HepG2 (cell line): ENCODE data around the gene EPG5. TPM values are rescaled to one million over a fixed set of nuclear protein-coding genes. Genes with fewer than 3 reads are reported as not detected.

Experiments used
- ATAC-seq: fragments of 200-7000 bp; cut with Tn5 transposase; 3 replicates; pipeline ENCODE4 v1.9.1; 2020; ENCODE audit warnings: mild to moderate bottlenecking, moderate library complexity
- BruUV-seq: library from RNA; stranded (reverse); fragments of 400-500 nt; replicated peaks from 2 replicates; lab custom pipeline; 2021; lab: Mats Ljungman, UMichigan
- CTCF ChIA-PET: fragments of 300-600 bp; formaldehyde crosslinking; extraction: SDS; loops from one replicate; lab custom pipeline; 2021; ENCODE audit warnings: low total read pairs, inconsistent platforms, low intra/inter-chr PET ratio; lab: Yijun Ruan, JAX
- POLR2A ChIA-PET: fragments of 350-600 bp; sonication (Branson Sonifier 250); formaldehyde crosslinking; loops from one replicate; lab custom pipeline; 2020; ENCODE audit warnings: antibody characterized with exemption, inconsistent platforms; lab: Yijun Ruan, JAX
- DNase-seq: peaks from one replicate; pipeline ENCODE4 v3.0.0-alpha.2; 2015; ENCODE audit warnings: low spot score
- FAIRE-seq: peaks from 3 replicates; lab custom pipeline; 2011; peaks lifted over from hg19 to GRCh38; lab: Jason Lieb, UNC
- H2AFZ ChIP-seq: one replicate; pipeline ENCODE4 v1.6.1; 2011; ENCODE audit warnings: low read length, inconsistent platforms
- H3K27ac ChIP-seq: fragments of 300-600 bp; 3 replicates; pipeline ENCODE4 v1.8.0; 2011; ENCODE audit warnings: mixed run types, mild to moderate bottlenecking, mixed read lengths, low read length, inconsistent platforms; ENCODE audit not compliant: insufficient read depth; ENCODE audit errors: extremely low read length
- H3K27me3 ChIP-seq, 2 experiments: fragments of 200-600 bp in 1 of 2; 2 replicates in 1 of 2; 3 replicates in 1 of 2; pipeline versions ENCODE4 v1.6.0 to v1.8.0; 2011; ENCODE audit warnings: low read length in 2 of 2, mild to moderate bottlenecking in 2 of 2, moderate library complexity in 2 of 2, inconsistent platforms in 1 of 2; ENCODE audit not compliant: insufficient read depth in 2 of 2, control insufficient read depth in 1 of 2
- H3K36me3 ChIP-seq, 2 experiments: fragments of 200-600 bp in 1 of 2; replicated peaks in 1 of 2; 2 replicates in 1 of 2; 3 replicates in 1 of 2; pipeline versions ENCODE4 v1.5.1 to v1.8.0; 2011; ENCODE audit warnings: low read length in 2 of 2, inconsistent platforms in 1 of 2; ENCODE audit not compliant: insufficient read depth in 2 of 2, control insufficient read depth in 1 of 2
- H3K4me1 ChIP-seq: 2 replicates; pipeline ENCODE4 v1.5.1; 2012; ENCODE audit warnings: low read length, inconsistent platforms; ENCODE audit not compliant: insufficient read depth
- H3K4me2 ChIP-seq: 2 replicates; pipeline ENCODE4 v1.6.0; 2011; ENCODE audit warnings: low read depth, low read length, inconsistent platforms
- H3K4me3 ChIP-seq, 3 experiments: fragments of 200-600 bp in 1 of 3; sonication (generic), shearing (Covaris generic) in 1 of 3; replicated peaks in 1 of 3; 2 replicates each; pipeline ENCODE4 v1.5.1; 2011 to 2016; ENCODE audit warnings: low read length in 3 of 3, inconsistent platforms in 2 of 3, low read depth in 2 of 3, mild to moderate bottlenecking in 2 of 3, control low read depth in 1 of 3, mixed read lengths in 1 of 3; ENCODE audit not compliant: insufficient read depth in 1 of 3
- H3K79me2 ChIP-seq: one replicate; pipeline ENCODE4 v1.6.1; 2011; ENCODE audit warnings: low read length, inconsistent platforms; ENCODE audit not compliant: insufficient read depth
- H3K9ac ChIP-seq: 2 replicates; pipeline ENCODE4 v1.6.0; 2011; ENCODE audit warnings: mild to moderate bottlenecking, low read depth, low read length, inconsistent platforms; ENCODE audit not compliant: insufficient read depth
- H3K9me3 ChIP-seq: 2 replicates; pipeline ENCODE4 v1.5.1; 2012; ENCODE audit warnings: mild to moderate bottlenecking, low read length
- H4K20me1 ChIP-seq: 2 replicates; pipeline ENCODE4 v1.6.0; 2011; ENCODE audit warnings: inconsistent platforms, mild to moderate bottlenecking, low read length, moderate library complexity; ENCODE audit not compliant: insufficient read depth
- ELF1 ChIP-seq: sonication (generic); formaldehyde crosslinking; IDR thresholded peaks from 2 replicates; pipeline ENCODE4 v1.4.0; 2020; ENCODE audit warnings: missing genetic modification reagents
- ELF4 ChIP-seq: sonication (generic); formaldehyde crosslinking; IDR thresholded peaks from 2 replicates; pipeline ENCODE4 v1.5.0; 2020; ENCODE audit warnings: missing genetic modification reagents, mild to moderate bottlenecking, moderate library complexity, borderline replicate concordance
- IRF2 ChIP-seq: IDR thresholded peaks from 2 replicates; pipeline ENCODE4 v1.6.1; 2018; ENCODE audit warnings: missing genetic modification reagents, missing compliant biosample characterization
- IRX3 ChIP-seq: sonication (generic); formaldehyde crosslinking; IDR thresholded peaks from 2 replicates; pipeline ENCODE4 v1.8.1; 2023; ENCODE audit warnings: mild to moderate bottlenecking, low read depth, missing genetic modification reagents, borderline replicate concordance
- JARID2 ChIP-seq: sonication (generic); formaldehyde crosslinking; IDR thresholded peaks from 2 replicates; pipeline ENCODE4 v1.8.1; 2023; ENCODE audit warnings: missing genetic modification reagents, inconsistent platforms; ENCODE audit not compliant: insufficient replicate concordance
- KDM1A ChIP-seq: IDR thresholded peaks from 2 replicates; pipeline ENCODE4 v1.6.1; 2016; ENCODE audit warnings: missing compliant biosample characterization
- MZF1 ChIP-seq: sonication (generic); formaldehyde crosslinking; IDR thresholded peaks from 2 replicates; pipeline ENCODE4 v1.8.1; 2023; ENCODE audit warnings: mild to moderate bottlenecking, missing genetic modification reagents, borderline replicate concordance
- NCOA1 ChIP-seq: sonication (generic); formaldehyde crosslinking; IDR thresholded peaks from 2 replicates; pipeline ENCODE4 v1.9.0; 2021; ENCODE audit warnings: missing genetic modification reagents
- NFATC3 ChIP-seq: sonication (generic); formaldehyde crosslinking; IDR thresholded peaks from 2 replicates; pipeline ENCODE4 v1.5.1; 2020; ENCODE audit warnings: mild to moderate bottlenecking, missing genetic modification reagents
- PCBP1 ChIP-seq: fragments of 200-400 bp; formaldehyde crosslinking; IDR thresholded peaks from 2 replicates; pipeline ENCODE4 v1.6.1; 2017; ENCODE audit warnings: mild to moderate bottlenecking, low read depth, low read length, borderline replicate concordance
- THAP7 ChIP-seq: sonication (generic); formaldehyde crosslinking; IDR thresholded peaks from 2 replicates; pipeline ENCODE4 v1.8.1; 2023; ENCODE audit warnings: mild to moderate bottlenecking, missing genetic modification reagents
- ZNF10 ChIP-seq: sonication (generic); formaldehyde crosslinking; IDR thresholded peaks from 2 replicates; pipeline ENCODE4 v1.4.0; 2020; ENCODE audit warnings: mild to moderate bottlenecking, low read depth, missing genetic modification reagents, borderline replicate concordance
- ZNF670 ChIP-seq: sonication (generic); formaldehyde crosslinking; IDR thresholded peaks from 2 replicates; pipeline ENCODE4 v1.8.0; 2022; ENCODE audit warnings: mild to moderate bottlenecking, missing genetic modification reagents, borderline replicate concordance
- WGBS: methylation state at CpG from one replicate; pipeline ENCODE4 v1.1.6; 2017; ENCODE audit warnings: low lambda C conversion rate; 5-methylcytosine and 5-hydroxymethylcytosine counted together
- in situ Hi-C: cut with HindIII; loops from 2 replicates; pipeline ENCODE4 v1.10.0; 2017; ENCODE audit warnings: low pct_unique_long_range_greater_than_20kb; ENCODE audit not compliant: extremely low pct_ligation_motif_present
- intact Hi-C: fragments of 100-400 bp; cut with micrococcal nuclease; formaldehyde crosslinking; loops from one replicate; pipeline ENCODE4 v1.10.0; 2022; ENCODE audit not compliant: unreplicated experiment
- polyA plus RNA-seq, 8 experiments: library from polyadenylated mRNA; depleted of rRNA in 3 of 8; stranded (reverse) in 7 of 8; unstranded in 1 of 8; fragments of >200 nt; fragmentation: Illumina TruSeq in 4 of 8; extraction: Trizol in 4 of 8; gene quantifications; 2 replicates each; pipeline versions ENCODE4 v1.2.1 to v1.2.3, GENCODE V29; 2011 to 2016; ENCODE audit warnings: low read depth in 4 of 8, missing spikeins in 1 of 8, mixed read lengths in 1 of 8; ENCODE audit not compliant: insufficient read depth in 1 of 8
- total RNA-seq, 5 experiments: library from RNA; depleted of rRNA; stranded (reverse); fragments of >200 nt; fragmentation: Illumina TruSeq; extraction: Trizol; gene quantifications; 2 replicates each; pipeline ENCODE4 v1.2.3, GENCODE V29; 2016; ENCODE audit warnings: low read depth in 1 of 5
- TF ChIP-seq, protein P1 (sequence below): sonication (generic); formaldehyde crosslinking; IDR thresholded peaks from 2 replicates; pipeline ENCODE4 v1.4.0; 2020; ENCODE audit warnings: missing genetic modification reagents, borderline replicate concordance

The EPG5 gene
- total and polyA plus RNA-seq, 2 of the 13 experiments (the other 11 are each of a cell fraction or from before 2014, with no cell fraction given) = 6.7 to 9.3 TPM

GRCh38 chr18:45930963-45931362 lies 36.2 kb downstream of the EPG5 start:
- WGBS = 91% methylated on average over 2 of the region's 2 CpGs

More at GRCh38 chr18:45930963-45931362, 36.2 kb downstream of the EPG5 start:
- ChIA-PET POLR2A (no interaction called here), CTCF (no interaction called here)
- H3K79me2 ChIP-seq = no peaks in the 10 kb centered on the region
- DNase-seq (no peak), FAIRE-seq (no peak), ATAC-seq (no peak)
- no peaks in the 10 kb centered on the region for H4K20me1 ChIP-seq
- H3K4me1 ChIP-seq = peaks cover 9% of the 10 kb centered on the region
- H3K9ac ChIP-seq = no peak overlapping the region
- no peak overlapping the region for H3K4me3 ChIP-seq
- BruUV-seq = no TSS peak
- in situ Hi-C loops (no loop called here), intact Hi-C loops (loop anchor here (10.0 kb wide), 1 partner anchor 144 kb away; the partner anchor contains the start of gene PSTPIP2)
- H3K27ac ChIP-seq = no peak overlapping the region
- TF ChIP-seq NCOA1 = no peak
- no peak for TF ChIP-seq JARID2 (CRISPR knock-in tag)
- no peak for TF ChIP-seq ELF4
- TF ChIP-seq, protein P1, sequence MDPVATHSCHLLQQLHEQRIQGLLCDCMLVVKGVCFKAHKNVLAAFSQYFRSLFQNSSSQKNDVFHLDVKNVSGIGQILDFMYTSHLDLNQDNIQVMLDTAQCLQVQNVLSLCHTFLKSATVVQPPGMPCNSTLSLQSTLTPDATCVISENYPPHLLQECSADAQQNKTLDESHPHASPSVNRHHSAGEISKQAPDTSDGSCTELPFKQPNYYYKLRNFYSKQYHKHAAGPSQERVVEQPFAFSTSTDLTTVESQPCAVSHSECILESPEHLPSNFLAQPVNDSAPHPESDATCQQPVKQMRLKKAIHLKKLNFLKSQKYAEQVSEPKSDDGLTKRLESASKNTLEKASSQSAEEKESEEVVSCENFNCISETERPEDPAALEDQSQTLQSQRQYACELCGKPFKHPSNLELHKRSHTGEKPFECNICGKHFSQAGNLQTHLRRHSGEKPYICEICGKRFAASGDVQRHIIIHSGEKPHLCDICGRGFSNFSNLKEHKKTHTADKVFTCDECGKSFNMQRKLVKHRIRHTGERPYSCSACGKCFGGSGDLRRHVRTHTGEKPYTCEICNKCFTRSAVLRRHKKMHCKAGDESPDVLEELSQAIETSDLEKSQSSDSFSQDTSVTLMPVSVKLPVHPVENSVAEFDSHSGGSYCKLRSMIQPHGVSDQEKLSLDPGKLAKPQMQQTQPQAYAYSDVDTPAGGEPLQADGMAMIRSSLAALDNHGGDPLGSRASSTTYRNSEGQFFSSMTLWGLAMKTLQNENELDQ (CRISPR knock-in tag) = no peak
- TF ChIP-seq ELF1 (CRISPR knock-in tag) = no peak
- TF ChIP-seq THAP7 = no peak
- TF ChIP-seq KDM1A (CRISPR knock-in tag) = no peak
- TF ChIP-seq NFATC3 = no peak
- no peak for TF ChIP-seq MZF1
- TF ChIP-seq ZNF670 (CRISPR knock-in tag) = no peak
- no peak for TF ChIP-seq PCBP1
- no peak for TF ChIP-seq IRX3 (CRISPR knock-in tag)
- no peak for TF ChIP-seq ZNF10 (CRISPR knock-in tag)
- no peak for TF ChIP-seq IRF2 (CRISPR knock-in tag)
- H3K4me2 ChIP-seq = no peak overlapping the region
- H3K36me3 ChIP-seq = peaks cover 5 to 46% of the 10 kb centered on the region in 2 experiments; a peak in 4 of 5 replicates
- no peaks in the 10 kb centered on the region for H3K27me3 ChIP-seq
- no peak overlapping the region for H2AFZ ChIP-seq
- no peaks in the 10 kb centered on the region for H3K9me3 ChIP-seq
